Esophagus muscularis mucosa (tissue), 3 donors: ENCODE results near the gene FGF12.

Experiments used
- CTCF ChIP-seq, 3 experiments: fragments of 200-600 bp in 2 of 3; fragments of 450-650 bp in 1 of 3; sonication (generic) in 2 of 3; IDR thresholded peaks; one replicate each; pipeline ENCODE4 v1.5.1; 2017 to 2019; ENCODE audit warnings: antibody characterized with exemption in 3 of 3, mild to moderate bottlenecking in 2 of 3, moderate library complexity in 1 of 3
- POLR2A ChIP-seq: fragments of 450-650 bp; IDR thresholded peaks from one replicate; pipeline ENCODE4 v1.6.1; 2017; ENCODE audit warnings: antibody characterized with exemption, moderate library complexity, mild to moderate bottlenecking, low read depth
- POLR2AphosphoS5 ChIP-seq, 2 donors: sonication (generic); formaldehyde crosslinking; IDR thresholded peaks; one replicate each; pipeline ENCODE4 v1.6.1; 2017; ENCODE audit warnings: antibody characterized with exemption in 2 of 2

GRCh38 chr3:192352142-192352541 lies 375.2 kb downstream of the FGF12 start:
- no peak for TF ChIP-seq CTCF (IDR thresholded peaks at IDR 0.05)
- TF ChIP-seq POLR2A: no peak
- TF ChIP-seq POLR2AphosphoS5 (IDR thresholded peaks at IDR 0.05): no peak
